Uterus (tissue), 4 donors: ENCODE measurements around the gene TRAF3IP3. TPM values are rescaled to one million over a fixed set of nuclear protein-coding genes. Genes with fewer than 3 reads are reported as not detected.

Source experiments
- DNase-seq, 2 donors: peaks; one replicate each; pipeline ENCODE4 v3.0.0-alpha.2; 2019 to 2020
- H3K27ac ChIP-seq, 2 donors: fragments of 200-600 bp; sonication (generic); 1 replicate in 1 of 2; 2 replicates in 1 of 2; pipeline ENCODE4 v1.5.1; 2016 to 2018
- H3K27me3 ChIP-seq, 2 donors: fragments of 200-600 bp; sonication (generic); one replicate each; pipeline ENCODE4 v1.5.1; 2018 to 2019; ENCODE audit warnings: control low read depth in 1 of 2
- H3K36me3 ChIP-seq, 2 donors: fragments of 200-600 bp; sonication (generic); one replicate each; pipeline ENCODE4 v1.5.1; 2019; ENCODE audit warnings: control low read depth in 1 of 2
- H3K4me1 ChIP-seq, 2 donors: fragments of 200-600 bp; sonication (generic); one replicate each; pipeline ENCODE4 v1.5.1; 2018 to 2019; ENCODE audit warnings: control low read depth in 1 of 2
- H3K4me3 ChIP-seq, 2 donors: fragments of 200-600 bp; sonication (generic); 1 replicate in 1 of 2; 2 replicates in 1 of 2; pipeline ENCODE4 v1.5.1; 2018 to 2019; ENCODE audit warnings: mild to moderate bottlenecking in 1 of 2
- H3K9me3 ChIP-seq, 2 donors: fragments of 200-600 bp; sonication (generic); one replicate each; pipeline ENCODE4 v1.5.1; 2019; ENCODE audit warnings: control low read depth in 1 of 2
- CTCF ChIP-seq, 4 experiments: fragments of 200-600 bp in 2 of 4; fragments of 450-650 bp in 2 of 4; sonication (generic) in 2 of 4; IDR thresholded peaks; one replicate each; pipeline ENCODE4 v1.5.1; 2016 to 2019; ENCODE audit warnings: antibody characterized with exemption in 4 of 4, mild to moderate bottlenecking in 2 of 4, moderate library complexity in 1 of 4
- POLR2A ChIP-seq, 2 donors: fragments of 450-650 bp; IDR thresholded peaks; one replicate each; pipeline ENCODE4 v1.6.1; 2016; ENCODE audit warnings: antibody characterized with exemption in 2 of 2, mild to moderate bottlenecking in 1 of 2, moderate library complexity in 1 of 2
- intact Hi-C: fragments of 100-400 bp; cut with DNase I; formaldehyde crosslinking; loops from one replicate; pipeline ENCODE4 v1.15.1; 2023; ENCODE audit warnings: low total_unique reads
- total RNA-seq, 4 donors: library from RNA; depleted of rRNA in 3 of 4; stranded (reverse); fragments of >200 nt in 3 of 4; gene quantifications; one replicate each; pipeline versions ENCODE4 v1.1.0 to v1.2.4, GENCODE V29; 2014 to 2023
- donor health status: DM: yes; HTN: yes; CAD: no.

The TRAF3IP3 gene
- total RNA-seq, 4 donors from 2014 or later: 1.3 to 3.2 (median 1.3) TPM; not detected in 1

GRCh38 chr1:209809611-209810010 lies 53.8 kb downstream of the TRAF3IP3 start:
- Histone ChIP-seq H3K36me3 (no peaks in the 10 kb centered on the region), H3K27me3 (no peaks in the 10 kb centered on the region), H3K27ac (no peak overlapping the region), H3K4me1 (no peaks in the 10 kb centered on the region), H3K9me3 (no peaks in the 10 kb centered on the region), H3K4me3 (no peak overlapping the region)
- TF ChIP-seq CTCF (IDR thresholded peaks at IDR 0.05) (no peak), POLR2A (IDR thresholded peaks at IDR 0.05) (no peak)
- no peak for DNase-seq
- intact Hi-C loops: no loop called here

- H3K9me3 ChIP-seq: no peaks in the 10 kb centered on the region
- no peak overlapping the region for H3K4me3 ChIP-seq
- no peaks in the 10 kb centered on the region for H3K4me1 ChIP-seq
- no peak for TF ChIP-seq POLR2A (IDR thresholded peaks at IDR 0.05)
- no peak for TF ChIP-seq CTCF (IDR thresholded peaks at IDR 0.05)
- no peak for DNase-seq
- intact Hi-C loops: no loop called here
- H3K27me3 ChIP-seq: no peaks in the 10 kb centered on the region
- H3K36me3 ChIP-seq: no peaks in the 10 kb centered on the region
- no peak overlapping the region for H3K27ac ChIP-seq
These were observed 54.9 kb downstream of the TRAF3IP3 start for GRCh38 chr1:209810783-209811182.

- Histone ChIP-seq H3K4me1 (no peaks in the 10 kb centered on the region), H3K36me3 (no peaks in the 10 kb centered on the region), H3K27me3 (no peaks in the 10 kb centered on the region), H3K27ac (no peak overlapping the region), H3K4me3 (no peak overlapping the region), H3K9me3 (no peaks in the 10 kb centered on the region)
- TF ChIP-seq POLR2A (IDR thresholded peaks at IDR 0.05): no peak
- no peak for TF ChIP-seq CTCF (IDR thresholded peaks at IDR 0.05)
- intact Hi-C loops: no loop called here
- no peak for DNase-seq
These were observed 58.0 kb downstream of the TRAF3IP3 start for GRCh38 chr1:209813902-209814301.

GRCh38 chr1:209815490-209815889 lies 59.6 kb downstream of the TRAF3IP3 start:
- H3K36me3 ChIP-seq: no peaks in the 10 kb centered on the region
- intact Hi-C loops: no loop called here
- no peaks in the 10 kb centered on the region for H3K9me3 ChIP-seq
- TF ChIP-seq POLR2A (IDR thresholded peaks at IDR 0.05): no peak
- no peak for TF ChIP-seq CTCF (IDR thresholded peaks at IDR 0.05)
- no peak overlapping the region for H3K4me3 ChIP-seq
- H3K27ac ChIP-seq: no peak overlapping the region
- H3K4me1 ChIP-seq: no peaks in the 10 kb centered on the region
- DNase-seq: no peak
- no peaks in the 10 kb centered on the region for H3K27me3 ChIP-seq

- Histone ChIP-seq H3K27ac (no peak overlapping the region), H3K4me3 (no peak overlapping the region), H3K27me3 (no peaks in the 10 kb centered on the region), H3K36me3 (no peaks in the 10 kb centered on the region), H3K4me1 (no peaks in the 10 kb centered on the region), H3K9me3 (no peaks in the 10 kb centered on the region)
- no peak for TF ChIP-seq CTCF (IDR thresholded peaks at IDR 0.05)
- no peak for TF ChIP-seq POLR2A (IDR thresholded peaks at IDR 0.05)
- intact Hi-C loops: no loop called here
- DNase-seq: no peak
These were observed 60.1 kb downstream of the TRAF3IP3 start for GRCh38 chr1:209815931-209816341.
